HepG2 (cell line): ENCODE results near the gene ANXA2. TPM values are rescaled to one million over a fixed set of nuclear protein-coding genes. Genes with fewer than 3 reads are reported as not detected.

ENCODE experiments used
- DMAP1 ChIP-seq: IDR thresholded peaks from 2 replicates; pipeline ENCODE4 v1.6.1; 2016
- DR1 ChIP-seq: sonication (generic); formaldehyde crosslinking; IDR thresholded peaks from 2 replicates; pipeline ENCODE4 v1.8.0; 2021; ENCODE audit warnings: mild to moderate bottlenecking, missing genetic modification reagents, inconsistent platforms
- HMG20B ChIP-seq: conservative IDR thresholded peaks from 2 replicates; pipeline ENCODE4 v1.6.1; 2016; ENCODE audit warnings: missing genetic modification reagents, missing compliant biosample characterization
- HOXA3 ChIP-seq: sonication (generic); formaldehyde crosslinking; IDR thresholded peaks from 2 replicates; pipeline ENCODE4 v1.5.0; 2020; ENCODE audit warnings: missing genetic modification reagents
- HOXD1 ChIP-seq: sonication (generic); formaldehyde crosslinking; IDR thresholded peaks from 2 replicates; pipeline ENCODE4 v1.5.0; 2020; ENCODE audit warnings: missing genetic modification reagents
- KLF9 ChIP-seq: IDR thresholded peaks from 2 replicates; pipeline ENCODE4 v1.6.1; 2016; ENCODE audit warnings: low read depth
- MIXL1 ChIP-seq: IDR thresholded peaks from 2 replicates; pipeline ENCODE4 v1.6.1; 2016
- MLXIP ChIP-seq: sonication (generic); formaldehyde crosslinking; IDR thresholded peaks from 2 replicates; pipeline ENCODE4 v1.9.0; 2021; ENCODE audit warnings: missing genetic modification reagents, borderline replicate concordance
- PAWR ChIP-seq: sonication (generic); formaldehyde crosslinking; IDR thresholded peaks from 2 replicates; pipeline ENCODE4 v1.4.0; 2020; ENCODE audit warnings: missing genetic modification reagents, mild to moderate bottlenecking, borderline replicate concordance
- POLR2A ChIP-seq, 2 experiments: IDR thresholded peaks; 2 replicates each; pipeline ENCODE4 v1.6.1; 2011; ENCODE audit warnings: low read depth in 2 of 2, low read length in 2 of 2, mild to moderate bottlenecking in 1 of 2, moderate library complexity in 1 of 2; ENCODE audit not compliant: insufficient read depth in 1 of 2
- RAD51 ChIP-seq: fragments of 450-650 bp; IDR thresholded peaks from 2 replicates; pipeline ENCODE4 v1.6.1; 2016; ENCODE audit warnings: borderline replicate concordance
- RBAK ChIP-seq: sonication (generic); formaldehyde crosslinking; IDR thresholded peaks from 2 replicates; pipeline ENCODE4 v1.5.1; 2020; ENCODE audit warnings: mild to moderate bottlenecking, missing genetic modification reagents
- ZNF382 ChIP-seq: sonication (generic); formaldehyde crosslinking; IDR thresholded peaks from 2 replicates; pipeline ENCODE4 v1.5.0; 2020; ENCODE audit warnings: missing genetic modification reagents, mild to moderate bottlenecking, borderline replicate concordance
- ZNF691 ChIP-seq: sonication (generic); formaldehyde crosslinking; IDR thresholded peaks from 2 replicates; pipeline ENCODE4 v1.4.0; 2020; ENCODE audit warnings: missing genetic modification reagents, low read depth, mild to moderate bottlenecking, borderline replicate concordance
- polyA plus RNA-seq, 8 experiments: library from polyadenylated mRNA; depleted of rRNA in 3 of 8; stranded (reverse) in 7 of 8; unstranded in 1 of 8; fragments of >200 nt; fragmentation: Illumina TruSeq in 4 of 8; extraction: Trizol in 4 of 8; gene quantifications; 2 replicates each; pipeline versions ENCODE4 v1.2.1 to v1.2.3, GENCODE V29; 2011 to 2016; ENCODE audit warnings: low read depth in 4 of 8, missing spikeins in 1 of 8, mixed read lengths in 1 of 8; ENCODE audit not compliant: insufficient read depth in 1 of 8
- total RNA-seq, 5 experiments: library from RNA; depleted of rRNA; stranded (reverse); fragments of >200 nt; fragmentation: Illumina TruSeq; extraction: Trizol; gene quantifications; 2 replicates each; pipeline ENCODE4 v1.2.3, GENCODE V29; 2016; ENCODE audit warnings: low read depth in 1 of 5
- TF ChIP-seq, protein P1 (sequence below), 2 experiments: fragments of 450-650 bp in 1 of 2; sonication (generic) in 1 of 2; formaldehyde crosslinking; IDR thresholded peaks; 2 replicates each; pipeline versions ENCODE4 v1.5.0 to v1.8.0; 2020 to 2022; ENCODE audit warnings: mild to moderate bottlenecking in 1 of 2, missing genetic modification reagents in 1 of 2
- TF ChIP-seq, protein P2 (sequence below): sonication (generic); formaldehyde crosslinking; IDR thresholded peaks from 2 replicates; pipeline ENCODE4 v1.9.0; 2021; ENCODE audit warnings: mild to moderate bottlenecking, missing genetic modification reagents
- TF ChIP-seq, protein P3 (sequence below): IDR thresholded peaks from 2 replicates; pipeline ENCODE4 v1.6.1; 2016

The ANXA2 gene
- total and polyA plus RNA-seq, 2 of the 13 experiments (the other 11 are each of a cell fraction or from before 2014, with no cell fraction given): 196 to 613 TPM

DNA sequence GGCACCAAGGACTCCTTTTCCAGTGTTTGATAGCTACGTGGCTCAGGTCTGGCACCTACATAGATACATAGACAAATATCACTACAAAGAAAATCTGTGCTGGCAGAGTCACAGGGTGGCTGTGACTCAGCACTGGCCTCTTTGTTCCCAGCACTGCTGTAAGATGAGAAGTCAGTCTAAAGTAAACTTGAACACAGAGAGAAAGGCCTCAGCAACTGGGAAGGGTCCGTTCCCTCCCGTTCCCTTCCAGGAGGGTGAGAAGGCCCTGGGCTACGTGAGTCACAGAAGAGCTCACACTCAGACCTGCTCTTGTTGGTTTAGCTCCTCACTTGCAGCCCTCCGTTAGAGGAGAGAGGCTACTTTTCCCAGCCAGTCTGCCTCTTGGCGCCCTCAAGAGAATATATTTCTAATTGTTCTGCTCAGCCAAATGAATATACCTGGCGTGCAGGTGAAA is 23.1 kb downstream of the ANXA2 start (continued):
- TF ChIP-seq DMAP1 (CRISPR knock-in tag) (no peak), KLF9 (CRISPR knock-in tag) (no peak), MLXIP (CRISPR knock-in tag) (no peak), DR1 (CRISPR knock-in tag) (no peak), RAD51 (no peak), RBAK (no peak), HMG20B (CRISPR knock-in tag) (peak; percentile 98), PAWR (CRISPR knock-in tag) (no peak), MIXL1 (CRISPR knock-in tag) (no peak), ZNF382 (CRISPR knock-in tag) (no peak), HOXA3 (CRISPR knock-in tag) (peak; percentile 67; the same call in 1 of the 2 replicates), HOXD1 (CRISPR knock-in tag) (peak; percentile 65; the same call in 1 of the 2 replicates), POLR2A (IDR thresholded peaks at IDR 0.05; ENCODE audit: insufficient read depth in 1 of 2, low read depth in 2 of 2, low read length in 2 of 2) (peak; percentile 42 to 78; a peak in 3 of 4 replicates), ZNF691 (CRISPR knock-in tag) (peak; percentile 51; the same call in 1 of the 2 replicates)
- TF ChIP-seq, protein P1, sequence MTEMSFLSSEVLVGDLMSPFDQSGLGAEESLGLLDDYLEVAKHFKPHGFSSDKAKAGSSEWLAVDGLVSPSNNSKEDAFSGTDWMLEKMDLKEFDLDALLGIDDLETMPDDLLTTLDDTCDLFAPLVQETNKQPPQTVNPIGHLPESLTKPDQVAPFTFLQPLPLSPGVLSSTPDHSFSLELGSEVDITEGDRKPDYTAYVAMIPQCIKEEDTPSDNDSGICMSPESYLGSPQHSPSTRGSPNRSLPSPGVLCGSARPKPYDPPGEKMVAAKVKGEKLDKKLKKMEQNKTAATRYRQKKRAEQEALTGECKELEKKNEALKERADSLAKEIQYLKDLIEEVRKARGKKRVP (CRISPR knock-in tag; IDR thresholded peaks at IDR 0.05): no peak
- TF ChIP-seq, protein P2, sequence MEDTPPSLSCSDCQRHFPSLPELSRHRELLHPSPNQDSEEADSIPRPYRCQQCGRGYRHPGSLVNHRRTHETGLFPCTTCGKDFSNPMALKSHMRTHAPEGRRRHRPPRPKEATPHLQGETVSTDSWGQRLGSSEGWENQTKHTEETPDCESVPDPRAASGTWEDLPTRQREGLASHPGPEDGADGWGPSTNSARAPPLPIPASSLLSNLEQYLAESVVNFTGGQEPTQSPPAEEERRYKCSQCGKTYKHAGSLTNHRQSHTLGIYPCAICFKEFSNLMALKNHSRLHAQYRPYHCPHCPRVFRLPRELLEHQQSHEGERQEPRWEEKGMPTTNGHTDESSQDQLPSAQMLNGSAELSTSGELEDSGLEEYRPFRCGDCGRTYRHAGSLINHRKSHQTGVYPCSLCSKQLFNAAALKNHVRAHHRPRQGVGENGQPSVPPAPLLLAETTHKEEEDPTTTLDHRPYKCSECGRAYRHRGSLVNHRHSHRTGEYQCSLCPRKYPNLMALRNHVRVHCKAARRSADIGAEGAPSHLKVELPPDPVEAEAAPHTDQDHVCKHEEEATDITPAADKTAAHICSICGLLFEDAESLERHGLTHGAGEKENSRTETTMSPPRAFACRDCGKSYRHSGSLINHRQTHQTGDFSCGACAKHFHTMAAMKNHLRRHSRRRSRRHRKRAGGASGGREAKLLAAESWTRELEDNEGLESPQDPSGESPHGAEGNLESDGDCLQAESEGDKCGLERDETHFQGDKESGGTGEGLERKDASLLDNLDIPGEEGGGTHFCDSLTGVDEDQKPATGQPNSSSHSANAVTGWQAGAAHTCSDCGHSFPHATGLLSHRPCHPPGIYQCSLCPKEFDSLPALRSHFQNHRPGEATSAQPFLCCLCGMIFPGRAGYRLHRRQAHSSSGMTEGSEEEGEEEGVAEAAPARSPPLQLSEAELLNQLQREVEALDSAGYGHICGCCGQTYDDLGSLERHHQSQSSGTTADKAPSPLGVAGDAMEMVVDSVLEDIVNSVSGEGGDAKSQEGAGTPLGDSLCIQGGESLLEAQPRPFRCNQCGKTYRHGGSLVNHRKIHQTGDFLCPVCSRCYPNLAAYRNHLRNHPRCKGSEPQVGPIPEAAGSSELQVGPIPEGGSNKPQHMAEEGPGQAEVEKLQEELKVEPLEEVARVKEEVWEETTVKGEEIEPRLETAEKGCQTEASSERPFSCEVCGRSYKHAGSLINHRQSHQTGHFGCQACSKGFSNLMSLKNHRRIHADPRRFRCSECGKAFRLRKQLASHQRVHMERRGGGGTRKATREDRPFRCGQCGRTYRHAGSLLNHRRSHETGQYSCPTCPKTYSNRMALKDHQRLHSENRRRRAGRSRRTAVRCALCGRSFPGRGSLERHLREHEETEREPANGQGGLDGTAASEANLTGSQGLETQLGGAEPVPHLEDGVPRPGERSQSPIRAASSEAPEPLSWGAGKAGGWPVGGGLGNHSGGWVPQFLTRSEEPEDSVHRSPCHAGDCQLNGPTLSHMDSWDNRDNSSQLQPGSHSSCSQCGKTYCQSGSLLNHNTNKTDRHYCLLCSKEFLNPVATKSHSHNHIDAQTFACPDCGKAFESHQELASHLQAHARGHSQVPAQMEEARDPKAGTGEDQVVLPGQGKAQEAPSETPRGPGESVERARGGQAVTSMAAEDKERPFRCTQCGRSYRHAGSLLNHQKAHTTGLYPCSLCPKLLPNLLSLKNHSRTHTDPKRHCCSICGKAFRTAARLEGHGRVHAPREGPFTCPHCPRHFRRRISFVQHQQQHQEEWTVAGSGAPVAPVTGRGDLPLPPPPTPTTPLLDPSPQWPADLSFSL (CRISPR knock-in tag): no peak
- TF ChIP-seq, protein P3, sequence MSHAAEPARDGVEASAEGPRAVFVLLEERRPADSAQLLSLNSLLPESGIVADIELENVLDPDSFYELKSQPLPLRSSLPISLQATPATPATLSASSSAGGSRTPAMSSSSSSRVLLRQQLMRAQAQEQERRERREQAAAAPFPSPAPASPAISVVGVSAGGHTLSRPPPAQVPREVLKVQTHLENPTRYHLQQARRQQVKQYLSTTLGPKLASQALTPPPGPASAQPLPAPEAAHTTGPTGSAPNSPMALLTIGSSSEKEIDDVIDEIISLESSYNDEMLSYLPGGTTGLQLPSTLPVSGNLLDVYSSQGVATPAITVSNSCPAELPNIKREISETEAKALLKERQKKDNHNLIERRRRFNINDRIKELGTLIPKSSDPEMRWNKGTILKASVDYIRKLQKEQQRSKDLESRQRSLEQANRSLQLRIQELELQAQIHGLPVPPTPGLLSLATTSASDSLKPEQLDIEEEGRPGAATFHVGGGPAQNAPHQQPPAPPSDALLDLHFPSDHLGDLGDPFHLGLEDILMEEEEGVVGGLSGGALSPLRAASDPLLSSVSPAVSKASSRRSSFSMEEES (CRISPR knock-in tag): peak; percentile 96
